Psoas muscle (tissue), 8 donors: ENCODE results near the gene RNF187. TPM values are rescaled to one million over a fixed set of nuclear protein-coding genes. Genes with fewer than 3 reads are reported as not detected.

Source experiments
- ATAC-seq, 4 donors: fragments of 200-7000 bp; cut with Tn5 transposase; one replicate each; pipeline ENCODE4 v1.9.1; 2020; ENCODE audit warnings: moderate library complexity in 3 of 4, mild to moderate bottlenecking in 2 of 4
- DNase-seq, 2 donors: peaks; one replicate each; pipeline ENCODE4 v3.0.0-alpha.2; 2020
- H3K27ac ChIP-seq: fragments of 200-600 bp; one replicate; pipeline ENCODE4 v1.8.0; 2022
- H3K27me3 ChIP-seq, 3 donors: fragments of 200-600 bp in 1 of 3; one replicate each; pipeline versions ENCODE4 v1.6.1 to v1.8.0; 2013 to 2022; ENCODE audit warnings: low read length in 2 of 3, mild to moderate bottlenecking in 2 of 3, moderate library complexity in 1 of 3; ENCODE audit not compliant: insufficient read depth in 3 of 3
- H3K36me3 ChIP-seq, 2 donors: fragments of 200-600 bp in 1 of 2; one replicate each; pipeline versions ENCODE4 v1.6.1 to v1.8.0; 2013 to 2022; ENCODE audit warnings: low read depth in 1 of 2, mild to moderate bottlenecking in 1 of 2, moderate library complexity in 1 of 2; ENCODE audit not compliant: insufficient read depth in 1 of 2
- H3K4me1 ChIP-seq: fragments of 200-600 bp; one replicate; pipeline ENCODE4 v1.8.0; 2022
- H3K4me3 ChIP-seq: fragments of 200-600 bp; one replicate; pipeline ENCODE4 v1.8.0; 2022; ENCODE audit warnings: mild to moderate bottlenecking
- H3K9me3 ChIP-seq: fragments of 200-600 bp; one replicate; pipeline ENCODE4 v1.8.0; 2022
- CTCF ChIP-seq: fragments of 200-600 bp; IDR thresholded peaks from one replicate; pipeline ENCODE4 v1.8.0; 2022; ENCODE audit warnings: antibody characterized with exemption
- WGBS, 3 donors: extraction: QIAGEN DNeasy Blood & Tissue Kit; methylation state at CpG; one replicate each; pipeline versions ENCODE4 v1.1.6 to v1.1.7; 2013; 5-methylcytosine and 5-hydroxymethylcytosine counted together
- intact Hi-C, 2 donors: fragments of 100-400 bp; cut with DNase I; formaldehyde crosslinking; loops; one replicate each; pipeline versions ENCODE4 v1.11.0 to v1.14.2; 2022
- long read RNA-seq, 2 donors: library from polyadenylated mRNA; unstranded; transcript quantifications; one replicate each; pipeline ENCODE4 v2.0.0, GENCODE V29; 2021
- polyA plus RNA-seq, 3 donors: library from polyadenylated mRNA; stranded (reverse); fragments of 200-250 nt; gene quantifications; one replicate each; pipeline ENCODE4 v1.2.3, GENCODE V29; 2013
- total RNA-seq, 4 donors: library from RNA; stranded (reverse); fragmentation: NEBNext Ultra II Directional in 2 of 4; extraction: Animal tissue kit (Norgen Biotek cat#: 25700) in 2 of 4; gene quantifications; one replicate each; pipeline versions ENCODE4 v1.2.1 to v1.2.4, GENCODE V29; 2021 to 2023
- donor health status: healthy with polysubstance abuse.
- donor health status: DM: no; HTN: no; CAD: no; lungs with moderate emphysema.
- donor health status: Bipolar disorder and iron deficiency.
- donor health status: healthy.
- donor health status: DM: yes; HTN: yes; CAD: no.
- donor health status: DM: no; HTN: no; CAD: no.
- donor health status: DM: no; HTN: no; CAD: no.
- donor health status: DM: yes; HTN: yes; CAD: no.

RNF187 gene
- total RNA-seq (100 to 1,000 TPM in 3 of 4 donors, 10 to 100 TPM in 1; 85.2 to 167 (median 122) TPM), polyA plus RNA-seq (10 to 100 TPM; 34.8 to 79.1 (median 76.0) TPM)
- long read RNA-seq, donor 1, transcript RNF187-201 (4 exons, 3,017 nt) = major isoform, 154 of 181 reads
- long read RNA-seq, donor 1, partial matches to known transcripts = 1 of 181 reads
- long read RNA-seq, donor 1, other reads (novel, unspliced or antisense) = 26 of 181 reads
- long read RNA-seq, donor 2, transcript RNF187-201 (4 exons, 3,017 nt) = major isoform, 417 of 464 reads
- long read RNA-seq, donor 2, partial matches to known transcripts = 3 of 464 reads
- long read RNA-seq, donor 2, other reads (novel, unspliced or antisense) = 44 of 464 reads

GRCh38 chr1:228487336-228488124 lies at the start of gene RNF187:
Gene RNF187 (plus strand): TSS chr1:228487382.
- Histone ChIP-seq H3K4me1 (peaks cover 31% of the 10 kb centered on the region), H3K4me3 (peak within 1 kb of the TSS; percentile 98), H3K27ac (peak within 1 kb of the TSS; percentile 100), H3K27me3 (no peaks in the 10 kb centered on the region), H3K9me3 (no peaks in the 10 kb centered on the region), H3K36me3 (peaks cover 0 to 22% of the 10 kb centered on the region in 2 donors)
- no peak for TF ChIP-seq CTCF
- ATAC-seq (peak; percentile 85 to 90 (median 88)), DNase-seq (peak; percentile 93 to 96)
- intact Hi-C loops = loop anchor here in 1 of 2 donors (10.0 kb wide), 1 partner anchor 273 kb away; no protein-coding TSS in a partner anchor
- WGBS, 3 donors = 0 to 1% (median 1%) methylated on average over 59 to 113 of the region's 113 CpGs

GRCh38 chr1:228437424-228437962 lies 49.7 kb upstream of the RNF187 start:
- H3K4me1 ChIP-seq = no peaks in the 10 kb centered on the region
- 82 to 86% (median 85%) methylated on average over 7 of the region's 7 CpGs for WGBS, 3 donors
- no peaks in the 10 kb centered on the region for H3K36me3 ChIP-seq
- ATAC-seq (no peak), DNase-seq (no peak)
- no peaks in the 10 kb centered on the region for H3K9me3 ChIP-seq
- no peak for TF ChIP-seq CTCF
- intact Hi-C loops = no loop called here
- H3K27ac ChIP-seq = no peak overlapping the region
- no peak overlapping the region for H3K4me3 ChIP-seq
- peaks cover 0 to 16% (median 2%) of the 10 kb centered on the region in 3 donors for H3K27me3 ChIP-seq

- no peak for ATAC-seq
- peaks cover 0 to 24% (median 2%) of the 10 kb centered on the region in 3 donors for H3K27me3 ChIP-seq
- DNase-seq = no peak
- intact Hi-C loops = no loop called here
- H3K4me3 ChIP-seq = no peak overlapping the region
- H3K36me3 ChIP-seq = no peaks in the 10 kb centered on the region
- 30 to 48% (median 46%) methylated on average over 1 of the region's 1 CpG for WGBS, 3 donors
- no peak for TF ChIP-seq CTCF
- H3K27ac ChIP-seq = no peak overlapping the region
- no peaks in the 10 kb centered on the region for H3K9me3 ChIP-seq
- no peaks in the 10 kb centered on the region for H3K4me1 ChIP-seq
Measured at GRCh38 chr1:228438266-228438665, 48.9 kb upstream of the RNF187 start.

- Histone ChIP-seq H3K4me3 (no peak overlapping the region), H3K27me3 (peaks cover 2 to 45% (median 15%) of the 10 kb centered on the region in 3 donors), H3K36me3 (no peaks in the 10 kb centered on the region), H3K9me3 (no peaks in the 10 kb centered on the region), H3K4me1 (no peaks in the 10 kb centered on the region), H3K27ac (no peak overlapping the region)
- intact Hi-C loops = no loop called here
- ATAC-seq (no peak), DNase-seq (no peak)
- TF ChIP-seq CTCF = no peak
- 84 to 90% (median 85%) methylated on average over 9 of the region's 9 CpGs for WGBS, 3 donors
Measured at GRCh38 chr1:228440761-228441500, 46.3 kb upstream of the RNF187 start.
